Adrenal gland (tissue), 19 donors: ENCODE results near the gene HCFC1. TPM values are rescaled to one million over a fixed set of nuclear protein-coding genes. Genes with fewer than 3 reads are reported as not detected.

Experiments used
- DNase-seq, 7 donors: peaks; one replicate each; pipeline ENCODE4 v3.0.0-alpha.2; 2019 to 2020
- H3K27ac ChIP-seq, 5 donors: fragments of 200-600 bp; sonication (generic) in 4 of 5; 1 replicate in 3 of 5; 2 replicates in 2 of 5; pipeline versions ENCODE4 v1.5.1 to v1.8.0; 2016 to 2020; ENCODE audit warnings: mild to moderate bottlenecking in 1 of 5
- H3K27me3 ChIP-seq: fragments of 200-600 bp; 2 replicates; pipeline ENCODE4 v1.8.0; 2021
- H3K36me3 ChIP-seq, 2 donors: fragments of 200-600 bp; replicated peaks in 1 of 2; 1 replicate in 1 of 2; 2 replicates in 1 of 2; pipeline versions ENCODE4 v1.5.1 to v1.8.0; 2018 to 2022
- H3K4me1 ChIP-seq, 2 donors: fragments of 200-600 bp; replicated peaks in 1 of 2; 1 replicate in 1 of 2; 2 replicates in 1 of 2; pipeline versions ENCODE4 v1.5.1 to v1.8.0; 2018 to 2021
- H3K4me3 ChIP-seq, 4 donors: fragments of 200-600 bp; sonication (generic) in 3 of 4; one replicate each; pipeline ENCODE4 v1.5.1; 2016 to 2018
- H3K9me3 ChIP-seq, 3 donors: fragments of 200-600 bp; sonication (generic) in 1 of 3; replicated peaks in 1 of 3; 1 replicate in 2 of 3; 2 replicates in 1 of 3; pipeline versions ENCODE4 v1.5.1 to v1.8.0; 2016 to 2021
- POLR2A ChIP-seq, 2 donors: fragments of 450-650 bp; IDR thresholded peaks; one replicate each; pipeline ENCODE4 v1.6.1; 2017; ENCODE audit warnings: antibody characterized with exemption in 2 of 2, mild to moderate bottlenecking in 2 of 2, moderate library complexity in 1 of 2
- WGBS, 4 donors: extraction: QIAGEN DNeasy Blood & Tissue Kit in 2 of 4; methylation state at CpG; one replicate each; pipeline versions ENCODE4 v1.1.5 to v1.1.7; 2013 to 2017; 5-methylcytosine and 5-hydroxymethylcytosine counted together
- intact Hi-C, 2 donors: fragments of 100-400 bp; cut with DNase I; formaldehyde crosslinking; loops; one replicate each; pipeline versions ENCODE4 v1.14.1 to v1.15.0; 2022 to 2023
- long read RNA-seq, 10 donors: library from polyadenylated mRNA in 3 of 10; unstranded in 2 of 10; stranded (forward) in 1 of 10; transcript quantifications; one replicate each; pipeline ENCODE4 v2.0.0 and lab custom pipeline, GENCODE V29; 2021 to 2026
- polyA plus RNA-seq, 3 donors: library from polyadenylated mRNA; stranded (reverse); fragments of 200-250 nt in 2 of 3; fragments of 350-450 nt in 1 of 3; fragmentation: Illumina TruSeq in 1 of 3; extraction: RNeasy Lipid Tissue Mini Kit (QIAGEN cat#74804) in 1 of 3; gene quantifications; one replicate each; pipeline ENCODE4 v1.2.3, GENCODE V29; 2013 to 2014
- total RNA-seq, 9 donors: library from RNA; depleted of rRNA in 4 of 9; stranded (reverse); fragments of >200 nt in 4 of 9; fragments of 120-200 nt in 1 of 9; fragmentation: NEBNext Ultra II Directional in 1 of 9; extraction: Animal tissue kit (Norgen Biotek cat#: 25700) in 1 of 9; gene quantifications; one replicate each; pipeline versions ENCODE4 v1.1.0 to v1.2.4, GENCODE V29; 2013 to 2023
- TF ChIP-seq, protein P1 (sequence below), 6 experiments: fragments of 450-650 bp in 4 of 6; fragments of 200-600 bp in 2 of 6; sonication (generic) in 1 of 6; IDR thresholded peaks; 1 replicate in 5 of 6; 2 replicates in 1 of 6; pipeline versions ENCODE4 v1.5.1 to v1.8.0; 2016 to 2021; ENCODE audit warnings: antibody characterized with exemption in 6 of 6, mild to moderate bottlenecking in 2 of 6, moderate library complexity in 1 of 6
- donor health status: healthy with polysubstance abuse.
- donor health status: Bipolar disorder and iron deficiency.
- donor health status: DM: yes; HTN: yes; CAD: no.
- donor health status: DM: no; HTN: no; CAD: no.
- donor health status: DM: no; HTN: no; CAD: no.
- donor health status: DM: yes; HTN: yes; CAD: no.

HCFC1 gene
- total RNA-seq = 10 to 100 TPM in 8 of 9 donors, 1 to 10 TPM in 1; 9.2 to 77.1 (median 57.8) TPM
- polyA plus RNA-seq = 10 to 100 TPM; 15.3 to 32.7 (median 19.6) TPM
- long read RNA-seq, donor 1 = 0 reads
- long read RNA-seq, donor 2, partial matches to known transcripts = 12 of 12 reads
- long read RNA-seq, donor 2, other reads (novel, unspliced or antisense) = 0 of 12 reads
- long read RNA-seq, donor 3, partial matches to known transcripts = 11 of 11 reads
- long read RNA-seq, donor 3, other reads (novel, unspliced or antisense) = 0 of 11 reads
- long read RNA-seq, donor 4, partial matches to known transcripts = 3 of 4 reads
- long read RNA-seq, donor 4, other reads (novel, unspliced or antisense) = 1 of 4 reads
- long read RNA-seq, donor 5, partial matches to known transcripts = 15 of 26 reads
- long read RNA-seq, donor 5, other reads (novel, unspliced or antisense) = 11 of 26 reads
- long read RNA-seq, donor 6, partial matches to known transcripts = 1 of 8 reads
- long read RNA-seq, donor 6, other reads (novel, unspliced or antisense) = 7 of 8 reads
- long read RNA-seq, donor 7 = 0 reads
- long read RNA-seq, donor 8 = 0 reads
- long read RNA-seq, donor 9 = 0 reads
- long read RNA-seq, donor 10 = 0 reads

GRCh38 chrX:153971450-153972367, at the start of gene HCFC1:
Gene HCFC1 (minus strand): TSS chrX:153971818. CDS start chrX:153970840, 978 bp downstream.
- DNase-seq = peak; percentile 91 to 96 (median 95)
- no peaks in the 10 kb centered on the region for H3K9me3 ChIP-seq
- peaks cover 18 to 47% of the 10 kb centered on the region in 2 donors for H3K4me1 ChIP-seq
- intact Hi-C loops = no loop called here
- no peaks in the 10 kb centered on the region for H3K36me3 ChIP-seq
- H3K27ac ChIP-seq = peak within 1 kb of the TSS; percentile 93 to 99 (median 98)
- H3K27me3 ChIP-seq = no peaks in the 10 kb centered on the region
- H3K4me3 ChIP-seq = peak within 1 kb of the TSS; percentile 73 to 86 (median 80)
- WGBS, 4 donors = 1 to 21% (median 5%) methylated on average over 12 to 96 of the region's 96 CpGs
- TF ChIP-seq, protein P1, sequence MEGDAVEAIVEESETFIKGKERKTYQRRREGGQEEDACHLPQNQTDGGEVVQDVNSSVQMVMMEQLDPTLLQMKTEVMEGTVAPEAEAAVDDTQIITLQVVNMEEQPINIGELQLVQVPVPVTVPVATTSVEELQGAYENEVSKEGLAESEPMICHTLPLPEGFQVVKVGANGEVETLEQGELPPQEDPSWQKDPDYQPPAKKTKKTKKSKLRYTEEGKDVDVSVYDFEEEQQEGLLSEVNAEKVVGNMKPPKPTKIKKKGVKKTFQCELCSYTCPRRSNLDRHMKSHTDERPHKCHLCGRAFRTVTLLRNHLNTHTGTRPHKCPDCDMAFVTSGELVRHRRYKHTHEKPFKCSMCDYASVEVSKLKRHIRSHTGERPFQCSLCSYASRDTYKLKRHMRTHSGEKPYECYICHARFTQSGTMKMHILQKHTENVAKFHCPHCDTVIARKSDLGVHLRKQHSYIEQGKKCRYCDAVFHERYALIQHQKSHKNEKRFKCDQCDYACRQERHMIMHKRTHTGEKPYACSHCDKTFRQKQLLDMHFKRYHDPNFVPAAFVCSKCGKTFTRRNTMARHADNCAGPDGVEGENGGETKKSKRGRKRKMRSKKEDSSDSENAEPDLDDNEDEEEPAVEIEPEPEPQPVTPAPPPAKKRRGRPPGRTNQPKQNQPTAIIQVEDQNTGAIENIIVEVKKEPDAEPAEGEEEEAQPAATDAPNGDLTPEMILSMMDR (IDR thresholded peaks at IDR 0.05) = no peak
- TF ChIP-seq POLR2A (IDR thresholded peaks at IDR 0.05) = peak in 1 of 2 donors; percentile 62

DNA sequence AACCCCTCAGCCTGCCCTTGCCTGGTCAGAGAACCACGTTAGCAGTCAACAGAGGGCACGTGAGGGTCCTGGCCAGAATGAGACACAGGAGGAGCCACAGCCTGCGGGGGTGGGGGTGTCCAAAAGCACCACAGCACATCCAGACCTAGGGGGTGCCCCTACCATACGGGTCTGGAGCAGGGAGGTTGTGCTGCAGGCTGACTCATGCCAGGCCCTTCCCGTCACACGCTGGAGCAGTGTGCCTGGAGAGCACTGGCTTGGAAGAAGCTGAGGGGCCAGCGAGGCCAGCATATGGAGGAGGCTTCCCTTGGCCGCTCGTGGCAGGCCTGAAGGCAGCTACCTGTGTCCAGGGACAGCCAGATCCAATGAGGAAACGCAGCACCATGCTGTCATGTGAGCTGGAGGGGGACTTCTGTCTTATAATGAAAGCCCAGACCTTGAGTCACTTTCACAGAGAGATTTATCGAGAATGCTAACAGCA, 49.6 kb upstream of the HCFC1 start:
- Histone ChIP-seq H3K27me3 (peaks cover 4% of the 10 kb centered on the region), H3K27ac (peak overlapping the region; percentile 39 to 97 (median 85)), H3K4me1 (peaks cover 0 to 20% of the 10 kb centered on the region in 2 donors), H3K4me3 (no peak overlapping the region), H3K9me3 (no peaks in the 10 kb centered on the region), H3K36me3 (peaks cover 0 to 13% of the 10 kb centered on the region in 2 donors)
- intact Hi-C loops = no loop called here
- DNase-seq = peak in 6 of 7 donors; percentile 42 to 64 (median 57)
- WGBS, 4 donors = 41 to 67% (median 54%) methylated on average over 2 to 11 of the region's 11 CpGs
- TF ChIP-seq POLR2A (IDR thresholded peaks at IDR 0.05) = peak in 1 of 2 donors; percentile 15
- TF ChIP-seq, protein P1 (IDR thresholded peaks at IDR 0.05) = no peak

GRCh38 chrX:154020536-154021115, 49.0 kb upstream of the HCFC1 start:
- TF ChIP-seq, protein P1 (IDR thresholded peaks at IDR 0.05) = no peak
- TF ChIP-seq POLR2A (IDR thresholded peaks at IDR 0.05) = no peak
- no peak for DNase-seq
- Histone ChIP-seq H3K4me3 (peak overlapping the region in 1 of 4 donors; percentile 63), H3K27ac (peak overlapping the region; percentile 39 to 97 (median 90)), H3K27me3 (peaks cover 4% of the 10 kb centered on the region), H3K9me3 (no peaks in the 10 kb centered on the region), H3K4me1 (peaks cover 0 to 20% of the 10 kb centered on the region in 2 donors), H3K36me3 (peaks cover 0 to 18% of the 10 kb centered on the region in 2 donors)
- 17 to 74% (median 63%) methylated on average over 3 to 9 of the region's 9 CpGs for WGBS, 4 donors
- intact Hi-C loops = no loop called here
